SU-DHL-6 (cell line): ENCODE measurements around the gene OR2AT4.

Experiments
- CTCF ChIP-seq: fragments of 200-600 bp; sonication (generic); IDR thresholded peaks from one replicate; pipeline ENCODE4 v1.5.1; 2017; ENCODE audit warnings: antibody characterized with exemption, mild to moderate bottlenecking, low read length, moderate library complexity; ENCODE audit not compliant: insufficient read depth, poor library complexity, severe bottlenecking
- EZH2phosphoT487 ChIP-seq: fragments of 200-600 bp; sonication (generic), shearing (Covaris generic); conservative IDR thresholded peaks from 2 replicates; pipeline ENCODE4 v1.6.1; 2018; ENCODE audit warnings: mild to moderate bottlenecking, antibody characterized with exemption, low read length, moderate library complexity, mixed read lengths

- TF ChIP-seq CTCF (no peak), EZH2phosphoT487 (no peak)
Observed at GRCh38 chr11:75083217-75083605, 13.5 kb downstream of the OR2AT4 start.
